Measurements from ENCODE around the gene XPR1. TPM values are rescaled to one million over a fixed set of nuclear protein-coding genes. Genes with fewer than 3 reads are reported as not detected.

The XPR1 gene
- total RNA-seq, 1 donor from 2014 or later: 35.2 TPM

- peak overlapping the region; percentile 19 for H3K27ac Mint-ChIP-seq (ENCODE audit: unreplicated experiment)
- TF ChIP-seq EZH2 (IDR thresholded peaks at IDR 0.05; ENCODE audit: insufficient read depth, low read length): no peak
- TF ChIP-seq, protein P1, sequence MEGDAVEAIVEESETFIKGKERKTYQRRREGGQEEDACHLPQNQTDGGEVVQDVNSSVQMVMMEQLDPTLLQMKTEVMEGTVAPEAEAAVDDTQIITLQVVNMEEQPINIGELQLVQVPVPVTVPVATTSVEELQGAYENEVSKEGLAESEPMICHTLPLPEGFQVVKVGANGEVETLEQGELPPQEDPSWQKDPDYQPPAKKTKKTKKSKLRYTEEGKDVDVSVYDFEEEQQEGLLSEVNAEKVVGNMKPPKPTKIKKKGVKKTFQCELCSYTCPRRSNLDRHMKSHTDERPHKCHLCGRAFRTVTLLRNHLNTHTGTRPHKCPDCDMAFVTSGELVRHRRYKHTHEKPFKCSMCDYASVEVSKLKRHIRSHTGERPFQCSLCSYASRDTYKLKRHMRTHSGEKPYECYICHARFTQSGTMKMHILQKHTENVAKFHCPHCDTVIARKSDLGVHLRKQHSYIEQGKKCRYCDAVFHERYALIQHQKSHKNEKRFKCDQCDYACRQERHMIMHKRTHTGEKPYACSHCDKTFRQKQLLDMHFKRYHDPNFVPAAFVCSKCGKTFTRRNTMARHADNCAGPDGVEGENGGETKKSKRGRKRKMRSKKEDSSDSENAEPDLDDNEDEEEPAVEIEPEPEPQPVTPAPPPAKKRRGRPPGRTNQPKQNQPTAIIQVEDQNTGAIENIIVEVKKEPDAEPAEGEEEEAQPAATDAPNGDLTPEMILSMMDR (IDR thresholded peaks at IDR 0.05; ENCODE audit: insufficient read depth, low read depth, low read length): no peak
- Histone ChIP-seq H3K9ac (ENCODE audit: low read length) (no peak overlapping the region), H3K27me3 (ENCODE audit: insufficient read depth, low read length) (no peaks in the 10 kb centered on the region), H3K4me1 (ENCODE audit: insufficient read depth, low read length) (peaks cover 5% of the 10 kb centered on the region), H3K79me2 (ENCODE audit: insufficient read depth, low read length) (no peaks in the 10 kb centered on the region), H2AFZ (ENCODE audit: low read depth, low read length) (no peak overlapping the region), H3K4me2 (ENCODE audit: low read length) (no peak overlapping the region), H3K36me3 (ENCODE audit: insufficient read depth, low read length) (no peaks in the 10 kb centered on the region), H3K9me3 (ENCODE audit: insufficient read depth, low read depth, low read length) (no peaks in the 10 kb centered on the region), H3K27ac (ENCODE audit: low read depth, low read length) (no peak overlapping the region), H3K4me3 (ENCODE audit: insufficient read depth, low read depth, low read length) (no peak overlapping the region), H4K20me1 (ENCODE audit: insufficient read depth, low read length) (peaks cover 5% of the 10 kb centered on the region)
- peaks cover 2% of the 10 kb centered on the region for H3K36me3 Mint-ChIP-seq (ENCODE audit: low read depth, unreplicated experiment)
- DNase-seq (ENCODE audit: low read depth) (peak; percentile 25), FAIRE-seq (no peak)
- H3K4me1 Mint-ChIP-seq (ENCODE audit: low read depth, unreplicated experiment): peaks cover 29% of the 10 kb centered on the region
- no peak overlapping the region for H3K4me3 Mint-ChIP-seq (ENCODE audit: unreplicated experiment)
- H3K27me3 Mint-ChIP-seq (ENCODE audit: low read depth, unreplicated experiment): peaks cover 9% of the 10 kb centered on the region
- H3K9me3 Mint-ChIP-seq (ENCODE audit: unreplicated experiment): no peaks in the 10 kb centered on the region
These were observed 291.4 kb downstream of the XPR1 start for GRCh38 chr1:180923021-180923841.

GRCh38 chr1:180923887-180924286 is 292.1 kb downstream of the XPR1 start:
- TF ChIP-seq, protein P1 (IDR thresholded peaks at IDR 0.05; ENCODE audit: insufficient read depth, low read depth, low read length): no peak
- no peak for TF ChIP-seq EZH2 (IDR thresholded peaks at IDR 0.05; ENCODE audit: insufficient read depth, low read length)
- Mint-ChIP-seq H3K36me3 (ENCODE audit: low read depth, unreplicated experiment) (peaks cover 2% of the 10 kb centered on the region), H3K27me3 (ENCODE audit: low read depth, unreplicated experiment) (peaks cover 12% of the 10 kb centered on the region), H3K4me1 (ENCODE audit: low read depth, unreplicated experiment) (peaks cover 34% of the 10 kb centered on the region), H3K9me3 (ENCODE audit: unreplicated experiment) (no peaks in the 10 kb centered on the region), H3K4me3 (ENCODE audit: unreplicated experiment) (no peak overlapping the region), H3K27ac (ENCODE audit: unreplicated experiment) (peak overlapping the region; percentile 62)
- Histone ChIP-seq H3K79me2 (ENCODE audit: insufficient read depth, low read length) (no peaks in the 10 kb centered on the region), H3K4me1 (ENCODE audit: insufficient read depth, low read length) (peaks cover 5% of the 10 kb centered on the region), H4K20me1 (ENCODE audit: insufficient read depth, low read length) (peaks cover 5% of the 10 kb centered on the region), H3K9ac (ENCODE audit: low read length) (no peak overlapping the region), H3K4me2 (ENCODE audit: low read length) (no peak overlapping the region), H3K27ac (ENCODE audit: low read depth, low read length) (no peak overlapping the region), H3K27me3 (ENCODE audit: insufficient read depth, low read length) (no peaks in the 10 kb centered on the region), H3K36me3 (ENCODE audit: insufficient read depth, low read length) (no peaks in the 10 kb centered on the region), H3K4me3 (ENCODE audit: insufficient read depth, low read depth, low read length) (no peak overlapping the region), H2AFZ (ENCODE audit: low read depth, low read length) (no peak overlapping the region), H3K9me3 (ENCODE audit: insufficient read depth, low read depth, low read length) (no peaks in the 10 kb centered on the region)
- FAIRE-seq: no peak
- no peak for DNase-seq (ENCODE audit: low read depth)

- no peak overlapping the region for H3K27ac ChIP-seq (ENCODE audit: low read depth, low read length)
- H3K9me3 Mint-ChIP-seq (ENCODE audit: unreplicated experiment): no peaks in the 10 kb centered on the region
- peaks cover 15% of the 10 kb centered on the region for H3K27me3 Mint-ChIP-seq (ENCODE audit: low read depth, unreplicated experiment)
- DNase-seq (ENCODE audit: low read depth): no peak
- peaks cover 38% of the 10 kb centered on the region for H3K4me1 Mint-ChIP-seq (ENCODE audit: low read depth, unreplicated experiment)
- no peaks in the 10 kb centered on the region for H3K9me3 ChIP-seq (ENCODE audit: insufficient read depth, low read depth, low read length)
- no peak overlapping the region for H3K27ac Mint-ChIP-seq (ENCODE audit: unreplicated experiment)
- no peaks in the 10 kb centered on the region for H3K36me3 ChIP-seq (ENCODE audit: insufficient read depth, low read length)
- no peak overlapping the region for H3K4me3 Mint-ChIP-seq (ENCODE audit: unreplicated experiment)
- peaks cover 3% of the 10 kb centered on the region for H3K36me3 Mint-ChIP-seq (ENCODE audit: low read depth, unreplicated experiment)
- no peak overlapping the region for H2AFZ ChIP-seq (ENCODE audit: low read depth, low read length)
- TF ChIP-seq, protein P1 (IDR thresholded peaks at IDR 0.05; ENCODE audit: insufficient read depth, low read depth, low read length): no peak
- TF ChIP-seq EZH2 (IDR thresholded peaks at IDR 0.05; ENCODE audit: insufficient read depth, low read length): no peak
- H3K4me2 ChIP-seq (ENCODE audit: low read length): no peak overlapping the region
- peaks cover 5% of the 10 kb centered on the region for H3K4me1 ChIP-seq (ENCODE audit: insufficient read depth, low read length)
- no peak for FAIRE-seq
- H3K27me3 ChIP-seq (ENCODE audit: insufficient read depth, low read length): no peaks in the 10 kb centered on the region
- no peaks in the 10 kb centered on the region for H3K79me2 ChIP-seq (ENCODE audit: insufficient read depth, low read length)
- no peak overlapping the region for H3K9ac ChIP-seq (ENCODE audit: low read length)
- peaks cover 5% of the 10 kb centered on the region for H4K20me1 ChIP-seq (ENCODE audit: insufficient read depth, low read length)
- no peak overlapping the region for H3K4me3 ChIP-seq (ENCODE audit: insufficient read depth, low read depth, low read length)
These were observed 293.1 kb downstream of the XPR1 start for GRCh38 chr1:180924939-180925338.
